Measurements from ENCODE around the gene OR14C36.

- TF ChIP-seq, protein P1, sequence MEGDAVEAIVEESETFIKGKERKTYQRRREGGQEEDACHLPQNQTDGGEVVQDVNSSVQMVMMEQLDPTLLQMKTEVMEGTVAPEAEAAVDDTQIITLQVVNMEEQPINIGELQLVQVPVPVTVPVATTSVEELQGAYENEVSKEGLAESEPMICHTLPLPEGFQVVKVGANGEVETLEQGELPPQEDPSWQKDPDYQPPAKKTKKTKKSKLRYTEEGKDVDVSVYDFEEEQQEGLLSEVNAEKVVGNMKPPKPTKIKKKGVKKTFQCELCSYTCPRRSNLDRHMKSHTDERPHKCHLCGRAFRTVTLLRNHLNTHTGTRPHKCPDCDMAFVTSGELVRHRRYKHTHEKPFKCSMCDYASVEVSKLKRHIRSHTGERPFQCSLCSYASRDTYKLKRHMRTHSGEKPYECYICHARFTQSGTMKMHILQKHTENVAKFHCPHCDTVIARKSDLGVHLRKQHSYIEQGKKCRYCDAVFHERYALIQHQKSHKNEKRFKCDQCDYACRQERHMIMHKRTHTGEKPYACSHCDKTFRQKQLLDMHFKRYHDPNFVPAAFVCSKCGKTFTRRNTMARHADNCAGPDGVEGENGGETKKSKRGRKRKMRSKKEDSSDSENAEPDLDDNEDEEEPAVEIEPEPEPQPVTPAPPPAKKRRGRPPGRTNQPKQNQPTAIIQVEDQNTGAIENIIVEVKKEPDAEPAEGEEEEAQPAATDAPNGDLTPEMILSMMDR (IDR thresholded peaks at IDR 0.05) = no peak
- TF ChIP-seq POLR2A (IDR thresholded peaks at IDR 0.05) = no peak
Measured at GRCh38 chr1:248375446-248375845, 26.9 kb downstream of the OR14C36 start, which contains the start of gene OR2T6.
